ENCODE measurements around the gene HIGD1A.

Gene HIGD1A

DNA sequence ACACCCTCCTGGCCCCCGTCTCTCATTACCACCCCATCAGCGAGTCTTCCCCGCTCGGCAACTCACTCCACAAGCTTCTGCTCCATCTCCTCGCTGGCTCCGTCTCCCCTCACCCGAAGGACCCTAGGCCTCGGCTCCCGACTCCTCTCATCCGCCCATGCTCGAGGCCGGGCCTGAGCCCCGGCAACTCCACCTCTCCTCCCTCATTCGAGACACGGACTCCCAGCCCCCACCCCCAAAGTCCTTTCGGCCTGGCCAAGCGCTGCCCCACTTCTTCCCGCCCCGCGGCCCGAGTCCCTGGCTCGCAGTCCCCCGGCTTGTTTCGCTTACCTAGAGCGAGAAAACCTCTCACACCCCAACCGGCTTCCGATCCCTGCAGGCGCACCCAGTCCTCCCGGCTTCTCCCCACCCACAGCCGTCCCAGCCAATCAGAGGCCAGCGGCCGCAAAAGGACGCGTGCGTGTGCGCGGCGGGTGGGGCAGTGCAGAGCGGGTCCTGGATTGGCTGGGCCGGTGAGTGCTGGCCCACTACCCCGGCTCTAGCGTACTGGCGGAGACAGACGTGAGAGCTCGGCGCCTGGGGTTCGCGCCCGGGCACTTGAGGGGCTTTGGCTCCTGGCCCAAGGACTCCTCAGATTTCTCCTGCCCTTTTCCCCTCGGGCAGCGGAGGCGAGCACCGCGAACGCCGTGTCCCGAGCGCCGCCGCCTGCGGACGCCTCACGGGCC lies at the start of gene HIGD1A:
TSS of gene HIGD1A (minus strand) at position 385 of the 725 bp plus-strand sequence. CDS start 10,237 bp downstream, outside the sequence.
- DNase-seq: peak; percentile 91

DNA sequence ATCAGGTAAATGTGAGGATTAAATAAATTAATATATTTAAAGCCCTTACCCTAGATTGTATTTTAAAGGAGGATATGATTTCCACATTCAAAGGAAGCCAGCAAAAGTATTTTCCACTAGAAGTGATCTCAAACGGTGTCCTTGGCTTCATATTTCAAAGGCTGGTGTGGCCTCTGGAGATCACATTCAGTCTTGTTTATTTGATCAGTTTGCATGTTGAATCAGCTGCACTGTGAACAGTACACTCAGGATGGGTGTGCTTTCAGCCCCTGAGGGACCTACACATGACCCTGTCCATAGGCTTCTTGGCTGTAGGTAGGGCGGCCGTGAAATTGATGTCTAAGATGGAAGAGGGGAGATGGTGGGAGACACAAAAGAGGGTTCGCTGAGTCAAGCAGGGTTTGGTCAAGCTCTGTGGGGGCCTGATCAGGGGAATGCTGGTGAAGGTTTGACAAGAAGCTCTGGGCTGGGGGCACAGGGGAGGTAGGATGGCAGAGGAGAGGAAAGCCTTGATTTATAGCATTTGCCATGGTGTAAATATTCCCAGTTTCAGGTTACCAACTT lies 49.5 kb upstream of the HIGD1A start:
- DNase-seq: peak; percentile 38

DNA sequence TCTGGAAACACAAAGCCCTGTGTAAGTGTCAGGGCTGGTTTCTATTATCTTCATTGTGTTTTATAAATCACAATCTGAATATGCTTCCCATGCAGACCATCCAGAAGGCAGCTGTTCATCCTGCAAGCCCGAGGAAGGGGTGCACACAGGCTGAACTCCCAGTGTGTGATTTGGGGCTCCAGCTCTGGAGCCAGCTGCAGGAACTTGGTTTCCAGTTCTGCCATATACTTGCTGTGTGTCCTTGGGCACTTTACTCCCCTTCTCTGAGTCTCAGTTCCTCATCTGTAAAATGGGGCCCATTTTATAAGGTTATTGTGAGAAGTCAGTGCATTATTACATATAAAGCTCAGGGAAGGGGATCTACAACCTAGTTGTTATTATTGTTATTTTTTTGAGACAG lies 48.8 kb upstream of the HIGD1A start:
- no peak for DNase-seq

DNA sequence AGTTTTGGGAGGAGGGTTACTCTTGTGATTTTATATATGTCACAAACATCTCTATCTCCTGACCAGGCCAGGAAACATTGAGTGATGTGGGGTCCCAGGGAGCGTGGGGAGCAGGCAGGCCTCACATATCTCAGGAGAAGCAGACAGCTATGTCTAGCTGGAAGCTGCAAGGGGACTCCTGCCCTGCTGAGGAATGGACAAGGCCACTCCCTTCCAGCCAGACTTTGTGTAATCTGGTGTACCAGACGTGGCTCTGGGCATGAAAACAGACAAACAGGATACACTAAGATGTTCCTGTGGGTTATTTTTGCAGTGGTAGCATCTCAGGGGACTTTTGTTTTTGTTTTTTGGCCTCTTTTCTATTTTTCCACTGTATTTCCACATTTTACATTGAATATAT lies 48.2 kb upstream of the HIGD1A start:
- DNase-seq: no peak

DNA sequence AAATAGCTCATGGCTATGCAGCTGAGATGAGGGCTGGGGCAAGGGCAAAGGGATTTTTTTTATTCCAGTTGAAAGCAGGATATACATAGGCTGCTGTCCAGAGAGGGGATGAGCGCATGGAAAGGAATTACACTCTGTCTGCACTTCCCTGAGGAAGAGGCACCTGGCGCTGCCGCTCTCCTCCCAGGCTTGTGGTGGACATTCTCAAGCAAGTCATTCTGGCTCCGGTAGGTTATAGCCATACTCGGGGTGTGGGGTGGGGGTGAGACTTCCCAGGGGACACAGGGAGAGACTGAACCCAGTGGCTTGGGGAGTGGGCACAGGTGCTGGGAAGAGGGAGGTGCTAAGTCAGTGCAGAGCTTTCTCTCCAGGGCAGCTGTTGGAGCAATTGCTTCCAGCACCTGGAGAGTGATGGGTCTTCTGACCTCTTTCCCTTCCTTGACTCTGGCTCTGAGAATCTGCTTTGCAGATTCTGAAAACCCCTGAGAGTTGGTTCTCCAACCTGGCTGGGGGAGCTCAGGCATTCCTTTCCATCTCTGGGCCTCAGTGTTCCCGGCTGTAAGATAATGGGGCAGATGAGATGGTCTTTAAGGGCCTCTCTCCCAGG lies 47.0 kb upstream of the HIGD1A start:
- DNase-seq: no peak

- no peak for DNase-seq
Measured at GRCh38 chr3:42850263-42850662, 46.0 kb upstream of the HIGD1A start.

DNA sequence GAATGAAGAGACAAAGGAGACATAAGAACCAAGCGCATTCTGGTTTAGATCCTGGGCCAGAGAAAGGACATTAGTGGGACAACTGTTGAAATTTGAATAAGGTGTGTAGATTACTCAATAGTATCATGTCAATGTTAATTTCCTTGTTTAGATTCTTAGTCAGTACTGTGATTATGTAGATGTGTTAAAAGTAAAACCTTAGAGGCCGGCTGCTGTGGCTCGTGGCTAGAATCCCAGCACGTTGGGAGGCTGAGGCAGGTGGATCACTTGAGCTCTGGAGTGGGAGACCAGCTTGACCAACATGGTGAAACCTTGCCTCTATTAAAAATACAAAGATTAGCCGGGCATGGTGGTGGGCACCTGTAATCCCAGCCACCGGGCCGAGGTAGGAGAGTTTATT lies 44.7 kb upstream of the HIGD1A start:
- DNase-seq: no peak

GRCh38 chr3:42847731-42848130 lies 43.4 kb upstream of the HIGD1A start:
- DNase-seq: no peak

DNA sequence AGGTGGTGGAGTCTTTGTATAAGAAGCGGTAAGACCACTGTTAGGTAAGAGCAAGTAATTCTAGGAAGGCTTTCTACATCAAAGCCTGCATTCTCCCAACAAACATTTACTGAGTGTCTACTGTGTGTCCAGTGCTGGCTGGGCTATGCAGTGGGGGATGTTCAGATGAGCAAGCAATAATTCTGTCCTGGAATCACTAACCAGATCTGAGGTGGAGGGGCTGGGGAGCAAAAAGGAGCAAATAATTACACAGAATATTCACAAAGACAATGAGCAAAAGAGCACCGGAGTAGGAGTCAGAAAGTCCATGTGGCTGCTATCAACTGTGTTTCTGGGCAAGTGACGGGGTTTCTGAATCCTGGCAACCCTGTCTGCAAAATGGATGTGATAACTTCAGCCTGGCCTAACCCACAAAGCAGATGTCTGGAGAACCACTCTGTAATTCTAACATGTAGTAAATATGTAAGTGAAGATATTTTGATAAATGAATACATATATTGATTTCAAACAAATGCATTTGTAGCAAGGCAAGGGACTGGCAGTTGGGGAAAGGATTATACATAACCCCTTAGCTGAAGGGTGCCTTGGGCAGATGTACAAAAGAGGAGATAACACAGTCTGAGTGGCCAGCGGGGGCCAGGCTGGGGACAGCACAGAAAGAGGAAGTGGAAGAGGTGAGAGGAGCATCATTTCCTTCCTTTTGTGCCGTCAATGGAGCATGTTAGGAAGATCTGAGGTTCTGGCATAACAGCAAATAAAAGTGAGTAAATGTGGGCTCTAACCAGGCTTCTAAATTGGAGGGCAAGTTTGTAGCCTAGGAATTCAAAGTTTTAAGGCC lies 42.6 kb upstream of the HIGD1A start:
- DNase-seq: no peak

- DNase-seq: no peak
Measured at GRCh38 chr3:42844815-42845214, 40.5 kb upstream of the HIGD1A start.

DNA sequence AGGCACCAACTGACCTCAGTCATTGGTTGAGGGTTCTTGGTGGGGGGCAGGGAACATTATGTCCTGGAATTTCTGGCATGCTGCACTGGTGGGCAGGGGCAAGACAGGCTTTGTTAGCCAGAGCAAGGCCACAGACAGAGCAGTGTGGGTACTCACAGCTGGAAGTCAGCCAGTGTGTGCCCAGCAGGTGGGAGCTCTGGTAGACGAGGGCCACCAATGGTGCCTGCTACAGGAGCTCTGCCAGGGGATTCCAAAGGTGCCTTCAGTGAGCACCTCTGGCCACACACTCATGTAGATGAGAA lies 40.1 kb upstream of the HIGD1A start:
- no peak for DNase-seq

- DNase-seq: no peak
Measured at GRCh38 chr3:42843713-42844411, 39.6 kb upstream of the HIGD1A start.

DNA sequence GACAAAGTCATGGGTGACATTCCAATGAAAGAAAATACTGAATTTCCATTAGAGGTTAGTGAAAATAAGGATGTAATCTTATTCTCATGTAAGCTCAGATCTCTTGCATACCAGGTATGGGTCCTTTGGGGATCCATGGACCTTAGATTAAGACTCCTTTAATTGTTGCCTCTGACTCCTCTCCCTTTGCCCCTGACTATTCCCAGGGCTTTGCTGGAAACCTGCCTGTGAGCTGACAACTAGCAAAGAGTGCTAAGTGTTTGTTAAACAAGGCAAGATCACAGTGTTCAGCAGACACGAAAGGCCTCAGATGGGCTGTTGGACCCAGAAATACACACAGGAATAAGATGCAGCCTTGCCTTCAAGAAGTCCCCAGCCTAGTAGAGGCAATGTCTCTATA lies 37.0 kb upstream of the HIGD1A start:
- no peak for DNase-seq

DNA sequence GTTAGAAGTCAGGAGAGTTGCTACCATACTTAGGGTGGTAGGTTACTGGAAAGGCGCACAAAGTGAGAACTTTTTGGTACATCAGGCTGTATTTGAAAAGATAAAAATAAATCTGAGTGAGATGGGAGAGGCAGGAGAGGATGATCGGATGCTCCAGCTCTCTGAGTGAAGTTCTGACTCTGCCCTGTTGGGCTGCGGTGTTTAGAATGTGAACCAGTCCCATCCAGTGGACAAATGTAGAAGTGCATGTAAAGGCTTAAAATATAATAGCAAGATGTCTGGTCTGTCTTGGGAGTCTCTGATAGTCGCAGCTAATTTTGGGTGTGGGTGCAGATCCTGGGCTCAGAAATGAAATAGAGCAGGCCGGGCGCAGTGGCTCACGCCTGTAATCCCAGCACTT lies 35.3 kb upstream of the HIGD1A start:
- DNase-seq: peak; percentile 20

- DNase-seq: no peak
Measured at GRCh38 chr3:42838571-42838970, 34.3 kb upstream of the HIGD1A start.

- no peak for DNase-seq
Measured at GRCh38 chr3:42836150-42837123, 32.1 kb upstream of the HIGD1A start.

DNA sequence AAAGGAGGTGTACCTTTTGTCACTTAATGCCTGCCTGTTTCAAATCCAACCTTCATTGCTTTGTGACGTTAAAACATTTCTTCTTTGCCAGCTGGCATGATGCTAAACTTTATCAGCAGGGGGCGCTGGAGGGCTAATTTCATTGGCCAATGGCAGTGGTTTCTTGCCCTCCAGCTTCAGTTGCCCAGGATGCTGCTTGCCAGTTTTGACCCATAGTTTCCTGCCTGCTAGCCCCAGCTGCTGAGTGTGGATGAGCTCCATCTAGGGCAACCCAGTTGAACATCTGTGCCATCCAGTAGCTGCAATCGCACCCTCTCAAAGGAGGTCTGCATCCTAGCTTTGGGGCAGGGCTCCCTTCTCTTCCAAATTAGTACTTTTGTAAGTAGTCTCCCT lies 27.0 kb upstream of the HIGD1A start:
- peak; percentile 48 for DNase-seq

- DNase-seq: peak; percentile 42
Measured at GRCh38 chr3:42830437-42831320, 26.4 kb upstream of the HIGD1A start.

DNA sequence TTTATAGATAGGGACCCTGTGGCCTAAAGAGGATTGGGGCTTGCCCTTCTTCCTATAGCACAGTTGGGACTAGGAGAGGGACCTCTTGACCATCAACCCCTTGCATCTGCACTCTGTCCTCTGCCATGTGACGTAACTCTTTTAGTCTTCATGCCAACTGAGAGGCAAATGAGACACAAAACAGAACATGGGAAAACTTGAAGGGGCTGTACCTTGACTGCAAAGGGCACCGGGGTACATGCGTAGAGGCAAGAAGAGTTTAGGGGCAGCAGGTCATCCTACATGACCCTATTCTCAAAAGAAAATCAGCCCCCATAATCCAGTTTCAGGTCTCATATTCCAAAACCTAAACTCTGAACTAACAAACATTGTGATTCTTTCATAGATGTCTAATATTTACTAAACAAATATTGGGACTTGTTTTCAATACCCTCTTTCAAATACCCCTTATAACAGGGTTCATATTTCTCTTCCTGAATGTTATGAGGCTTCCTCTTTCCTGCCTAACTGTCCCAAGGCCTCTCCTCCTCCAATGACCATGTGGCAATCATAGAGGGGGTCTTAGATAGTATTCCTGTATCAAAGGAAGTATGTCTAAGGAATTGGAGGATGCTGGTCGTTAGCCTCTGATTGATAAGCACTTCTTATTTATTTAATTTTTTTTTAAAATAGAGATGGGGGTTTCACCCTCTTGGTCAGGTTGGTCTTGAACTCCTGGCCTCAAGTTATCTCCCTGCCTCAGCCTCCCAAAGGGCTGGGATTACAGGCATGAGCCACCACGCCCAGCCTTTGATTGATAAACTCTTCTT lies 25.5 kb upstream of the HIGD1A start:
- no peak for DNase-seq

- DNase-seq: no peak
Measured at GRCh38 chr3:42829083-42829627, 24.9 kb upstream of the HIGD1A start.
